Stomach (tissue), 4 donors: ENCODE measurements around the gene PRX.

Experiments used
- CTCF ChIP-seq, 7 experiments: fragments of 450-650 bp in 4 of 7; fragments of 200-600 bp in 3 of 7; sonication (generic) in 3 of 7; IDR thresholded peaks; one replicate each; pipeline ENCODE4 v1.5.1; 2016 to 2019; ENCODE audit warnings: antibody characterized with exemption in 7 of 7, control low read depth in 2 of 7, mild to moderate bottlenecking in 1 of 7
- POLR2A ChIP-seq, 4 donors: fragments of 450-650 bp; IDR thresholded peaks; one replicate each; pipeline ENCODE4 v1.6.1; 2016; ENCODE audit warnings: antibody characterized with exemption in 4 of 4, control low read depth in 2 of 4, mild to moderate bottlenecking in 1 of 4, moderate library complexity in 1 of 4
- POLR2AphosphoS5 ChIP-seq, 3 donors: sonication (generic); formaldehyde crosslinking; IDR thresholded peaks; one replicate each; pipeline ENCODE4 v1.6.1; 2016; ENCODE audit warnings: antibody characterized with exemption in 3 of 3

DNA sequence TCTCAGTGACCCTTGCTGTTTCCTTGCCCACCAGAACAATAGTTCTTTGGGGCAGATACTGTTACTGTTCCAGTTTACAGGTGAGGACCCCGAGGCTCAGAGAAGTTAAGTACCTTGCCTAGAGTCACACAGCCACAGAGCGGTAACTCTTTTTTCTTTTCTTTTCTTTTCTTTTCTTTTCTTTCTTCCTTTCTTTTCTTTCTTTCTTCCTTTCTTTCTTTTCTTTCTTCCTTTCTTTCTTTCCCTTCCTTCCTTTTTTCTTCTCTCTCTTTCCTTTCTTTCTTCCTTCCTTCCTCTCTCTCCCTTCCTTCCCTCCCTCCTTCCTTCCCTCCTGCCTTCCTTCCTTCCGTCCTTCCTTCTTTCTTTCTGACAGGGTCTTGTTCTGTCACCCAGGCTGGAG, 4.9 kb upstream of the PRX start:
- TF ChIP-seq CTCF (IDR thresholded peaks at IDR 0.05) (no peak), POLR2AphosphoS5 (IDR thresholded peaks at IDR 0.05) (no peak), POLR2A (IDR thresholded peaks at IDR 0.05) (no peak)
